Fibroblast of the aortic adventitia (primary cell): Measurements from ENCODE around the gene SLC22A17. TPM values are rescaled to one million over a fixed set of nuclear protein-coding genes. Genes with fewer than 3 reads are reported as not detected.

Source experiments
- DNase-seq: peaks from one replicate; pipeline ENCODE4 v3.0.0-alpha.2; 2010; ENCODE audit warnings: low read depth
- H3K4me3 ChIP-seq: 2 replicates; pipeline ENCODE4 v1.5.1; 2011; ENCODE audit warnings: low read depth, mild to moderate bottlenecking, control low read depth, low read length, moderate library complexity
- total RNA-seq: library from RNA; depleted of rRNA; stranded (reverse); fragments of >200 nt; gene quantifications from 2 replicates; pipeline ENCODE4 v1.2.3, GENCODE V29; 2012; ENCODE audit warnings: low replicate concordance
- TF ChIP-seq, protein P1 (sequence below): IDR thresholded peaks from 2 replicates; pipeline ENCODE4 v1.5.1; 2011; ENCODE audit warnings: mild to moderate bottlenecking, low read length, control low read depth, inconsistent platforms; ENCODE audit not compliant: insufficient read depth

Gene SLC22A17
- total RNA-seq, 1 donor = 13.4 TPM

DNA sequence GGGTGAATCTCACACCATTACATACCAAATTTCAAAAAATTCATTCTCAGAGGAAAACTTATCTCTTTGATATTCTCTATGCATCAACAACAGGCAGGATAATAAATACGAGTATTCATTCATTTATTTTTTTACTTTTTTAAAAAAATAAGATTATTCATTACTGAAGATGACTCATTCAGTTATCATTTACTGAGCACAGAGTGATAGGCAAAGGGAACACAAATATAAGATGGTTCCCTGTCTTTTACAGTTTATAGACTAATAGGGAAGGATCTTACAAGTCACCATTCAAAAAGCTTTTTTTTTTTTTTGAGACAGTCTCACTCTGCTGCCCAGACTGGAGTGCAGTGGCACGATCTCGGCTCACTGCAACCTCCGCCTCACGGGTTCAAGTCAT, 36.4 kb downstream of the SLC22A17 start:
- TF ChIP-seq, protein P1, sequence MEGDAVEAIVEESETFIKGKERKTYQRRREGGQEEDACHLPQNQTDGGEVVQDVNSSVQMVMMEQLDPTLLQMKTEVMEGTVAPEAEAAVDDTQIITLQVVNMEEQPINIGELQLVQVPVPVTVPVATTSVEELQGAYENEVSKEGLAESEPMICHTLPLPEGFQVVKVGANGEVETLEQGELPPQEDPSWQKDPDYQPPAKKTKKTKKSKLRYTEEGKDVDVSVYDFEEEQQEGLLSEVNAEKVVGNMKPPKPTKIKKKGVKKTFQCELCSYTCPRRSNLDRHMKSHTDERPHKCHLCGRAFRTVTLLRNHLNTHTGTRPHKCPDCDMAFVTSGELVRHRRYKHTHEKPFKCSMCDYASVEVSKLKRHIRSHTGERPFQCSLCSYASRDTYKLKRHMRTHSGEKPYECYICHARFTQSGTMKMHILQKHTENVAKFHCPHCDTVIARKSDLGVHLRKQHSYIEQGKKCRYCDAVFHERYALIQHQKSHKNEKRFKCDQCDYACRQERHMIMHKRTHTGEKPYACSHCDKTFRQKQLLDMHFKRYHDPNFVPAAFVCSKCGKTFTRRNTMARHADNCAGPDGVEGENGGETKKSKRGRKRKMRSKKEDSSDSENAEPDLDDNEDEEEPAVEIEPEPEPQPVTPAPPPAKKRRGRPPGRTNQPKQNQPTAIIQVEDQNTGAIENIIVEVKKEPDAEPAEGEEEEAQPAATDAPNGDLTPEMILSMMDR = no peak
- no peak overlapping the region for H3K4me3 ChIP-seq
- DNase-seq = no peak

DNA sequence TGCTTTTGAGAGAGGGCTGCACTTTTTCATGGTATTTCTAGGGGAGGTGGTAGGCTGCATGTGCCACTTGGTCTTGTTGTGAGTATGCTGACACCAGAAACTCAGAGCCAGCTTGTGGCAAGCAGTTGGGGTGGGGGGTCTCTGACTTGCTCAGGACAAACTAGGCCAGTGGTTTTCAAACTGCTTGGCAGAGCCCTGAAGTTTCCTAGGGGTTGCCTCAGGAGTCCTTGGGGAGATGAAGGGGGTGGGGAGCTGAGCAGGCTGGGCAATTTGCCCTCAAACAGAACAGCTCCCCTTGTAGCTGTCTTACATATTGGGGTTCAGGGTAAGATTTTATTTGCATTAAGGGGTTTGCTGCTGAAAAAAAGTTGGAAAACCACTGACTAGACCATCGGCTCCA, 42.1 kb downstream of the SLC22A17 start:
- no peak for DNase-seq
- TF ChIP-seq, protein P1 = no peak
- H3K4me3 ChIP-seq = no peak overlapping the region

DNA sequence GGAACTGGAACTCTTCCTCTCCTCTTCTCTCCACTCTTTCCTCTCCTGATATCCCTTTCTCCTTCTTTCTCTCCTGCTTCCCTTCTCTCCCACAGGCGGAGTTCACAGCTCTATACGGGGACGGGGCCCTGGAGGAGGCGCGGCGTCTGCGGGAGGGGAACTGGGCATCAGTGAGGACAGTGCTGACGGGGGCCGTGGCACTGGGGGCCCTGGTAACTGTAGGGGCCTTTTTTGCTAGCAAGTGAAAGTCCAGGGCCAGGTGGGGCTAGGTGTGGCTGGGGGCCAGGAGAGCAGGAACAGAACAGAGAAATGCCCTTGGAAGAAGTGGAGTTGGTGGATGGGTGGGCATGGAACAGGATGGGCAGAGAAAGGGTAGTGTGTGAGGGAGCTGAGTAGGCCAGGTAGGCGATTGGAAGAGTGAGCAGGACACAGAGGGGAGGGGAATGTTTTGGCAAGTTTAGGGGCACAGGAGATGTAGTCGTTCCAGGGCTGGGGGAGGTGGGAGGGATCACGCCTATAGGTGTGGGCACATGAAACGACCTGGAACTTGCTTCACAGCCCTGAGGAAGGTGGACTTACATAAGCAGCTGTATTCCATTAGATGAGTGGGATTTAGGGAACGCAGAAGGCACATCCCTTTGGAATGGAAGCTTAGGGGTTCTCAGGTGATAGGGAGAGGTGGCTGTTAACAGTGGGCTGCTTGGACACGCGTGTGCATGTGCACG, 43.8 kb downstream of the SLC22A17 start:
- peak overlapping the region; percentile 95 for H3K4me3 ChIP-seq
- TF ChIP-seq, protein P1 = no peak
- DNase-seq = no peak

DNA sequence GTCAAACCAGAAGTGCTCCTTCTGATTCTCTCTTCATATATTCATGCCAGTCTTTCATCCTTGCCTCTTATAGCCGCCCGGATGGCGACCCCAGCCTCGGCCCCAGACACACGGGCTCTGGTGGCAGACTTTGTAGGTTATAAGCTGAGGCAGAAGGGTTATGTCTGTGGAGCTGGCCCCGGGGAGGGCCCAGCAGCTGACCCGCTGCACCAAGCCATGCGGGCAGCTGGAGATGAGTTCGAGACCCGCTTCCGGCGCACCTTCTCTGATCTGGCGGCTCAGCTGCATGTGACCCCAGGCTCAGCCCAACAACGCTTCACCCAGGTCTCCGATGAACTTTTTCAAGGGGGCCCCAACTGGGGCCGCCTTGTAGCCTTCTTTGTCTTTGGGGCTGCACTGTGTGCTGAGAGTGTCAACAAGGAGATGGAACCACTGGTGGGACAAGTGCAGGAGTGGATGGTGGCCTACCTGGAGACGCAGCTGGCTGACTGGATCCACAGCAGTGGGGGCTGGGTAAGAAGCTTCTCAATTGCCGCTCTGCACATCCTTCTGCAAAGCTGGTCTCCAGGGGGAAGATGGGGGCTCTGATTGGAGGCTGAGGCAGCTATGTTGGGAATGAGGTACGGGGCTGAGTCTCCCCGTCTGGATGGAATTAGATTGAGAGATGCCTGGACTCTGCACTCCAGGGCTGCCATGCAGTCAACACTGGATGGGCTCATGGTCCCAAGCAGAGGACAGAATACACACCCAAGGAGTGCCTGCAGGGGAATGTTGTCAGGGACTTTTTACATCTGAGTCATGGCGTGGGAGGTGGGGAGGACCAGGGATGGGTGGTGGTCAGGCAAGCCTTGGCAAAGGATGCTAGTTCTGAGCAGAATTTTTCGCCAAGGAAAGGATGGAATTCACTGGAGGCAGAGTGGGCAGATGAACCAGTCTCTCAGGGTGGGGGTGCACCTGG, 44.7 kb downstream of the SLC22A17 start:
- peak; percentile 47 for DNase-seq
- H3K4me3 ChIP-seq = peak overlapping the region; percentile 95
- TF ChIP-seq, protein P1 = no peak

DNA sequence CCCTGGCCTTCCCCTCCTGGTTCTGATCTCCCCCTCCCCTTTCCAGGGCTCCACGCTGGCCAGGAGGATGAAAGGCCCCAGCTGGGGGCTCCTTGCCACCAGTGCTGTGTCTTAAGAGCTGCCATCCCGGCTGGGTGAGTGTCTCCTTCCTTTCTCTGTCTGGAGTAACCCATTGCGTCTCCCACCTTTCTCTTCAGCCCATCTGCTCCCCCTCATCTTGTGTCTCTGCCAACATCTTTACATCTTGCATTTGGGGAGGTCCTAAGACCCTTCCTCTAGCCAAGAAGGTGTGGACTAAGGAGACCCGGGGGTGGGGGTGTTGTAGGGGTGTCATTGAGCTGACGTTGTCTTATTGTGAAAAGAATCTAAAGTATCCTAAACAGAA, 45.5 kb downstream of the SLC22A17 start:
- DNase-seq = no peak

DNA sequence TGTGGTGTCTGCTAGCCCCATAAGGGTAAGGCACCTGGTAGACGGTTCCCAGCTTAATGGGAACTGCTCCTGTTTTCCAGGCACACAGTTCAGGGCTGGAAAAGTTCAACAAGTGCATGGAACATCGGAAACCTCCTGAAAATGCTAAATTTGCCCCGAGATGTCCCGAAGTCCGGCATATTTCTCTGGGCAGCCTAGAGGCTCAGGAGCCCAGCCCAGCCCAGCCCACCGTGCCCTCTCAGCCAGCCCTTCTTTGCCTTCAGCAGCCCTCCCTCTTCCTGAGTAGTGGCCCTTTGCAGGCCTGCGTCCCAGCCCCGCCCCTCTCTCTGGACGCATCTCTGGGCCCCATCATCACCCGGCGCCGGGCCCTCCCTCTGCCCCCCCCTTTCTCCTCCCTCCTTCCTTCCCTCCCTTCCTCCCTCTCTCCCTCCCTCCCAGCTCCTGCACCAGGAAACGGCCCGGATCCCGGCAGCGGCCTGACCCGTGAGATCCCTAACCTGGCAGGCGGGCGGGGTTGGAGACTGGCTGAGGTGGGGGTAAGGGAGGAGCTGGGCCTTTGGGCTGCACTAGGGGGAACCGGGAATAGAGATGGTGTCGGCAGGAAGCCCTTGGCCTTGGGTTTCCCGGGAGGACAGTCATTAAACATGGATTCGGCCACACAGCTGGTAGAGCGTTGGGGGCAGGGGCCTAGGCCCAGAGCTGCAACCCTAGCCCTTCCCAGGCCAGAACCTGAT, 46.1 kb downstream of the SLC22A17 start, which contains the start of gene BCL2L2:
Gene BCL2L2 (plus strand): TSS at position 422 of the 734 bp plus-strand sequence. CDS start 935 bp downstream, outside the sequence.
- H3K4me3 ChIP-seq = peak within 1 kb of the TSS; percentile 95
- TF ChIP-seq, protein P1 = no peak
- DNase-seq = peak; percentile 84

More for the DNA sequence above, 45.5 kb downstream of the SLC22A17 start:
- TF ChIP-seq, protein P1 = no peak
- peak overlapping the region; percentile 95 for H3K4me3 ChIP-seq
